DMS153 treated with DMSO at 0.1 percent for 48 hours (cell line): ENCODE measurements around the gene IL33.

Experiments
- DNase-seq: peaks from one replicate; lab custom pipeline; 2025; ENCODE audit not compliant: unreplicated experiment; lab: John Stamatoyannopoulos, UW

The IL33 gene

DNA sequence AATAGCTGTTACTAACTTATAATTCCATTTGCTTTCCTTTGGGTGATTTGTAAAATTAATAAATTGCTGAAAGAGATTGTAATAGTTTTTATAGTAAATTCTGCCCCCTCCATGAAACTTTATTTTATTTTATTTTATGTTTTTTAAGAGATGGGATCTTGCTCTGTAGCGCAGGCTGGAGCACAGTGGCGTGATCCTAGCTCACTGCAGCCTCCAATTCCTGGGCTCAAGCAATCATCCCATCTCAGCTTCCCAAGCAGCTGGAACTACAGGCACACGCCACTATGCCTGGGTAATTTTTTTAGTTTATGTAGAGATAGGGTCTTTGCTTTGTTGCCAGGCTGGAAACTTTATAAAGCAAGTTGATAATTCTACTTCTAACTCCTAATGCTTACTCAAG lies 395 bp downstream of the IL33 start:
- no peak for DNase-seq

DNA sequence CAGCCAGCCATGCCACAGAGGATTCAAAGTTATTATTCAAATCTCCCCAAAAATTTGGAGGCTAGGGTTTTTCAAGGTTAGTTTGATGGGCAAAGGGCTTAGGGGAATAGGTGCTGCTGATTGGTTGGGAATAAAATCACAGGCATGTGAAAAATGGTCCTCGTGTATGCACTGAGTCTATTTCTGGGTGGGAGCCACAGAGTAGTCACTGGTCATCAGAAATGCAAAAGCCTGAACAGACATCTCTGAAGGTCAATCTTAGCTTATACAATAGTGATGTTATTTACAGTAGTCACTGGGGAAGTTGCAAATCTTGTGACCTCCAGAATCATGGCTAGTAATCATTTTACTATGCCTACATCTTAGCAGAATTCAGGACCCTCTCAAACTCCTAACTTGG lies 1.3 kb downstream of the IL33 start:
- DNase-seq: no peak

DNA sequence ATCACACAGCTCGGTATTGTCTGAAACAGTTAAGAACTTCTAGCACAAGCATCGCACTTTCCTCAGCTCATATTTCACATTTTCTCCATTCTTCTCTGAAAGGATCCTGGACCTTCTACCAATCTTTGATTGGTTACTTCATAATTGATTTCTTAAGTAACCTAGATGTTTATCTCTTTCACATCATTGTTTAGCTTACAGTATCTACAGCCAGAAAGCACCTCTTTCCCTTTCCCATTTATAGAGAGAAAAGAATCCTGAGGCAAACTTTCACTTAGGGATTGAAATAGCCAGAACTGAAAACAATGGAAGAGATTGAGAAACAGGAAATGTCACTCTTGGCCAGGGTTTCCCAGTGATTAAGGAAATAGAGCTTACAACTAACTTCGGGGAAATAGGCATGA lies 2.5 kb downstream of the IL33 start:
- DNase-seq: no peak

DNA sequence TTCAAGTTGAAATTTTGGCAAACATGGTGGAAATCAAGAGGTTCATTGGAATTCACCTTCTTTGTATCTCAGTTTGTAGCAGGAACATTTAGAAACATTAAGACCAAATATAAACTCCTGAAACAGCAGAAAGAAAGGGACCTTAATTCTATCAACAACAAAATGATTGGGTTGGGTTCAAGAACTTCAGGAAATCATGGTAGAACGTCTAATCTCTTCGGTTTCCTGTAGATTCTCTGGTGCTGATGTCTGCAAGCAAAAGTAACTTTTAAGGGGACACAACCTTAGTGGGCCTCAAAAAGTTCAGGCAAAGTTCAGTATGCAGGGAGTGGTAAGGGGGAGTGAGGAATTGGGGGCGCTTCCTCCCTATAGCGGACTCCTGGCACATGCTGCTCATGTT lies 3.4 kb downstream of the IL33 start:
- no peak for DNase-seq

DNA sequence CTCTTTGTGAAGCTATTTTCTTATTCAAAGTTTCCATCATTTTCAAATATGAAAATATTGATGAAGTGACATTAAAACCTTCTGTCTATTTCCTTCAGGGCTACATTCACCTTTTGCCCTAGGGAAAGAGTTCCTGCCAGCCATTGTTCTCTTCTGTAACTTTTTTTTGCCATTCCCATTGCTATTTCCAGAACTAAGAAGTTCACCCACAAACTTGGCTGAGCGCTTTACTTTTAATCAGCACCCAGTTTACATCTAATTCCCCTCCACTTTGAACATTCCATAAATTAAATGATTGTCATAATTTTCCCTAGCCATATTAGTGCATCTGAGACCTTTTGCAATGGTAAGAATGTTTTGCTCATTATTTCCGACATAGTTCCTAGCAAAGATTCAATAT lies 4.4 kb downstream of the IL33 start:
- no peak for DNase-seq

DNA sequence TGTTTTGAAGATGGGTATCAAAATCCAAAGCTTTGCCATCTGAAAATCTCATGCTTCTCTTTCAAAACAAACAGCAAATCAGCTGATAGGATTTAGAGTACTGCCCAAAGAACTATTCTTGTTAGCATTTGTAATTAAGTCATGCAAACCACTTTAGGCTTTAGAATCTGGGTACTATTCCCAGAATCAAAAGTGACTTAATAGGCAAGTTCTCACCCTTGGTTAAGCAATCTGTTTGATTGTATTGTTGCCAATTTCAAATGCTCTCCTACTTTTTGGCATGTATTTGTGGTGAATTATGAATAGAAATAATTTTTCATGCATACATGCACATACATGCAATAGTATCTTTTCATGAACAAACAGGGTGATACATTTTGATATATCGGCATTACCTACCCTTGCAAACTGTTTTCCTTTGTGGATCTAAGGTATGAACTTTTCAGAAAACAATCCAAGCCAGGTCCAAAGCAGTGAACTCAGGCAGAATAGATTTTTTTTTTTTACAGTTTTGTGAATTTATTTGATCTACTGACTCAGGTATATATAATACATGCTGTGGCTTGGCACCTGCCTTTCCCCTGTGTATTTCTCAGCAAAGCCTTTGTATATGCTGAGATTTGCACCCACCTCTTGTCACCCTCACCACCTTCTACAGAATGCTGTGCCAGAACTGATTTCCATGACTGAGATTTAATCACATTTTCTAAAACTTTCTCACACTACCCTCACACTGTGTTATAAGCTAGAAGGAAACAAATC lies 9.0 kb downstream of the IL33 start:
- no peak for DNase-seq

DNA sequence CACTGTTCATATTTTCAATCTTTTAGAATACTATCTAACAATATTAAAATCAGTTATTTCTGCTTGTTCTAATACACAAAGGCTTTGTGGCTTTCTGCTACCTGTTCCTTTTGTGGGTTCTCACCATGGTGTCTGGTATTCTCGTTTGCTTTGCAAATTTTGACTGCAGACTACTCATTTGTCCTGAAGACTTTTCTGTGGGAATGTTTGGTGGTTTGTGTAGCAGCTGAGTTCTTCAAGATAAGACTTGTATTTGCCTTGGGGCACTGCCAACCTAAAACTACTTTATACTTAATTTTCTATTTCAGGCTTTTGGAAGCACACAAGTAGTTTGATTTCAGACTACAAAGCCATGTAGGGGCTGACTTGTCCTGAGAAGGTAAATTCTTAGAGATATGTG lies 11.1 kb downstream of the IL33 start:
- no peak for DNase-seq

DNA sequence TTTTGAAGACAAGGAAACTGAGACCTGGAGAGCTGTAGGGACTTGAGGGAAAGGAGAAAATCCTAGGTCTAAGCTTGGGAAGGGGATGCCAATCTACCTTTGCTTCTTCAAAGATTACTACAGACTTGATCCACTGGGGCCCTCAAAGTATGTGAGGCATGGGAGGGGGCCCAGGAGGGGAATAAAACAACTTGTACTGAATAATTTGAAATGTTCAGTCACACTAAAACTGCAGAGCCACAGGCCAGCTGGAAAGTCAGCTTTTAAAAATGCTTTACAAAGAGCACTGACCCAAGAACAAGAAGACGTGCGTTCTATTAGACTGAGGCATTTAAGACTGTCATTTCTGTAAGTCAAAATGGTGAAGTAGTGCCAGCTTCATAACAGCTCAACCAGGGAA lies 13.6 kb downstream of the IL33 start:
- DNase-seq: no peak

DNA sequence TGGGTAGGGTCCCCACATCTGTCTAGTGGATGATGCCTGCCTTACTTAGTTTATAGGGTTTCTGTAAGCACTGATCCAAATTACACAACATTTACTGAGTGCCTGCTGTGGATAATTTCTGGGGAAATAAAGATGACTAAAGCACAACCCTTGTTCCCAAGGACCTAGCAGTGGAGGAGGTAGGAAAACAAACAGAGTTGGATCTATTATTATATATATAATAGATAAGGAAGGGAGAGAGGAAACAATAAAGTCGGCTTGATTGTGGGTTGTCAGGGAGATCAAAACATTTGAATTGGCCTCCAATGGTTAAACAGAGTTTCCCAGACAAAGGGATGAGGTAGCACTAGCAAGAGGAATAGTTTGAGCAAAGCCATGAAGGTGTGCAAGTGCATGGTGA lies 14.0 kb downstream of the IL33 start:
- peak; percentile 63 for DNase-seq

DNA sequence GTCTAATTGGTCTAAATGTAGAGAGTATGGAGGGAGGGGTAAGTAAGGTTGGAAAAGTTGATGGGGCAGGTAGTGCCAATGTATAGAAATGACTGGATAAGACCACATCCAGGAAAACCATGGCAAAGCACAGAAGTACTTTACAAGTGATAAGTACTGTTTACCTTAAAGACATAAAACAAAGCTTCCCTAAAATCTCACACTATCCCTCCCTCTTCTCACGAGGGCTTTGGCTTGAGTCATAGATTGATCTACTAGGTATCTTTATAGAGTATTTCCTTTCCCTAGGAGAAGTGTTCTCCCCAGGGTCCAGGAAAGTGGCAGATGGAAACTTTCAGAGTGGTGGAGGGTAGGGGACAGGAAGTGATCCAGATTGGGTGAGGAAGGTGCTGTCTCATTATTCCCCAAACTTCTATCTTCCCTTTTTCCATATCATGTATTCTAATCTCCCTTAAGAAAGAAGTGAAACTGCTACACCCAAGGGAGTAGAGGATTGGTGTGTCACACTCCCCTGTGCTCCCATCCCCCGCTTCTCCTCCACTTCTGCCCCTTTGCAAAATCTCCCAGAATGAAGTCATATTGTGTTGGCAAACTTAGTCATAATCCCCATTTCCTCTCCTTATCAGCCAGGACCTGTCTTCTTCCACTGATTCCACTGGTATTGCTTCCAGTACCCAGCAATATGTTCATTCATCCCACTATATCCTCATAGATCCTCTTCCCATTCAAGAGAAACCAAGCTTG lies 14.6 kb downstream of the IL33 start:
- DNase-seq: no peak

DNA sequence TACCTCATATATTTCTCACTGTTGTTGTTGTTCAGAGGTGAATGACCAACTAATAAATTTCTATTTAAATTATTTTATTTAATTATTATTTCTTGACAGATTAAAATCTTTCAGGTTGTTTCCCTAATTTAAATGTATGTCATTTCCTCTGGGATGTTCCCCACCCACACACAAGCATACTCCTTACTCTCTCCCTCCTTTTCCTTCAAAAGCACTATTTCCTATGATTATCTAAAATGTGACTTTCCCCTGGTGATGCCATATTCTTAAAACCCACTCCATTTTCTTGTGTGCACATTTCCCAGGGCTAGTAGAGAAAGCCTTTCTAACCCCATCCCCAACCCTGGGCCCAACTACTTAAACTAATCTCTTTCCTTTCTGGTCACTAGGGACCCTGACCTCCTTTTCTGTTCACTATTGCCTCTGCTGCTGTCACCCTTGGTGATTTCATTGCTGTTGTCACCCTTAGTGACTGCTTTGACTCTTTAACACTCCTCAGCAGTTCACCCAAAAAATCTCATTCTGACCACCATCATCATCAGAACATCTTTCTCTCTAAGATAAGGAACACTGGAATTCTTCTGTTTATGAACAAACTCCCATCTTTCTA lies 16.8 kb downstream of the IL33 start:
- DNase-seq: no peak

DNA sequence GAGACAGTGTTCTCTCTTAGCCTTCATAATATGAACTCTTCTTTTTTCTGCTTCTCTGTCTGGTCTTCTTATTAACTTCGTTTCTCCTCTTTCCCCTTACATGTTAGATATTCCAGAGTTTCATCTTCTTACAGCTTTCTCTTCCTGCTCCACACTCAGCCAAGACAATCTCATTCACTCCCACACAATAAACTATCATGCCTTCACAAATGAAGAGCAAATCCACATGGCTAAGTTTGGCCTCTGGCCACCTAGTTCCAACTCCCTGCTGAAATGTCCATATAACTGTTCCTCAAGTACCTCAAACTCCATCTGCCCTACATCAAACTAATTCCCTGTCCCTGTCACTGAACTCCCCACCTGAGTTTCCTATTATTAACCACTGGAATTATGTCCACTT lies 18.4 kb downstream of the IL33 start:
- DNase-seq: no peak

DNA sequence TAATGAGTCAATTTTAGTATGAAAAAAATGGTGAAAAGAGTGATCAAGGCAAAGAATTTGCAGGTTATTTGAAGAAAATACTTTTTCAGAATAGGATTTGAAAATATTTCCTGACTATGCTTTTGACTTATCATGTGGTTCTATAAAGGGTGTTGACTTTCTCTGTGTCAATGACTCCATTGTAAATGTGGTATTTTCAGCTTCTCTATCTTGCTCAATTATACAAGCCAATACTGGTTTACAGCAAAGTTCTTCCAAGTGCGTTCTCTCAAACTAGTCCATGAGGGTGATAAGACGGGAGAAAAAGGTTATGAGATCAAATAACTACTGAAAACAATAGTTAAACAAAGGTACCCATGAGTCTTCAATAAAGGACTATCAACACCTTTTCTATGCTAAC lies 21.7 kb downstream of the IL33 start:
- DNase-seq: no peak

DNA sequence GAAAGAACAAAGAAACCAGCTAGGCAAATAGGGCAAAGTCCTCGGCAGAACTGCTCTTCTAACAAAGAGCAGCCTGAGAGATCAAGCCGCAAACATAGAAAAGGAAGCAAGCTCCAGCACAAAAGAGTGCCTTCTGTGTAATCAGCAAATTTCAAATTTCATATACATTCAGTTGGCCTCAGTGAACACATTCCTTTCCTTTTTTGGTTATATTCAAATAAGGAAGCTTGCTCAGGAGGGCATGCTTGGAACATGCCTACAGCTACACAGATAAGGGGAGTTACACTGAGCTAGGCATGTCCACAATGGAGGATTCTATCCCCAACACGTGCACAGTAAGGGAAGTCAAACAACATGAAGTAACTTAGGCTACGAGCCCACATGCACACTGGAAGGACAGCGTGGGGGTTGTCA lies 23.4 kb downstream of the IL33 start:
- DNase-seq: no peak

DNA sequence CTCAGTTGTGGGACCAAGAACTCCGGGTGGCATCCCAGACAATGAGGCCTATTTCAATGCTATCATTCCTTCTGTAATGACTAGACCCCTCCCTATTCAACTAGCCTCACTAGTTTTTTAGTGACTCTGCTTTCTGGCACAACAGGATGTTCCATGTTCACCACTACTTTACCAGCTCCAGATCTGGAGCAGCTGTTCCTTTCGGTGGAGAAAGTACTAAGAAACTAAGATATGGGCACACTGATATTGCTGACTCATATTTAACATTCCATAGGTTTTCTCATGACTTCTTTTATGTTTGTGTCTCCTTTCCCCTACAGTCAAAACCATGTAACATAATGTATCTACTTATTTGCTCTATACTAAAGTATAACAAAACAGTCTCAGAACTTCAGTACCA lies 24.1 kb downstream of the IL33 start:
- no peak for DNase-seq

DNA sequence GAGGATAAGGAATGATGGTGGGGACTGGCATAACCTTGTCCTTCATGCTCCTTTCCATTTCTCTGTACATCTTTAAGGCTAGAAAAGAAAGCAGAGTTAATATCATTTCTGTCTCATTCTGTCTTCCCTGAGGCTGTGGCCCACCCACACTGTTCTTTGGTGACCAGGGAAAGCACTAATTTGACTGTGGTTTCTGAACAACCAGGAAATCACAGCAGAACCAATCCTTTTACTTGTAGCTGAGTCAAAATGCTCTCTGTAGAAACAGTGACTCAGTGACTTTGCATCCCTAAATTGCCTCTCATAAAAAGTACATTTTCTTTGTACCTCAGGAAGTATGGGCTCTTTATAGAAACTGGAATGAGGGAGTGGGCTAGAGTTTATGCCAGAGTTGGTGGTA lies 28.1 kb downstream of the IL33 start:
- DNase-seq: no peak

DNA sequence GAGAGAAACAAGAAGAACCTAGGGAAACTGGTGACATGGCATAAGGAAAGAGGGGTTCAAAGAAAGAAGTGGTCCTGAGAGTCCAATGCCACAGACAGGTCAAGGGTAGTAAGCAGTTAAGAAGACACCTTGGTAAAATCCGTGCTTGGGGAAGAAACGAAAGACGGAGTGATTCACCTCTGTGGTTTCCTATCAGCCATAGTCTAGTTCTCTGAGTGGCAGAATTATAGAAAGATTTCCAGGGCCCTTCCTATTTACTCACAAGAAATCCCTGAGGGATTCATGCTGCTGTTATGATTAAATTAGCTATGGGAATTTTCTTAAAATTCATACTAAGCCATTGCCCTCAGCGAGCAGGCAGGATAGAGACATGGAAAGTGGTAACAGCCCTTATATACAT lies 31.7 kb downstream of the IL33 start:
- DNase-seq: no peak

DNA sequence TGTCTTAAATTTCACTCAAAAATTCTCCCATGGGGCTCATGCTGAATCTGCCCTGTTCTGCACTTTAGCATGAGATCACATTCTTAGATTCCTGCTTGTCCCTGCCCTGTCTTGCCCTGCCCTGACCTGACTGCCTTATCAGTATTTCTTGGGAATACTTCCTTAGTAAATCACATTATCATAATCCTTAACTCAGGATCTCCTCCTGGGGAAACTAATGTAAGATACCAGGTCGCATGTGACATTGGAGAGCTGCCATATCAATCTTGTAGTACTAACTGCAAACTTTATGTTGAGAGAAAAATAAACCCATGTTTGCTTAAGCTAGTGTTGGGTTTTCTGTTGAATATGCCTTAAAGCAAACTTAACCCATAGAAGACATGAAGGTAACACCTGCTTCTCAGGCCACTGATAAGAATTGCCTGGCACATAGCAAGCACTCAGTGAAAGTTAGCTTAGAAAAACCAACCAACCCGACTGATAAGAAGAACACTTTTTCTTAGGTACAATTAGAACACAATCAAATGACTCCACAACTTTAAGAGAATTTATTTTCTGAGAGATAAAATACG lies 53.3 kb downstream of the IL33 start:
- no peak for DNase-seq

DNA sequence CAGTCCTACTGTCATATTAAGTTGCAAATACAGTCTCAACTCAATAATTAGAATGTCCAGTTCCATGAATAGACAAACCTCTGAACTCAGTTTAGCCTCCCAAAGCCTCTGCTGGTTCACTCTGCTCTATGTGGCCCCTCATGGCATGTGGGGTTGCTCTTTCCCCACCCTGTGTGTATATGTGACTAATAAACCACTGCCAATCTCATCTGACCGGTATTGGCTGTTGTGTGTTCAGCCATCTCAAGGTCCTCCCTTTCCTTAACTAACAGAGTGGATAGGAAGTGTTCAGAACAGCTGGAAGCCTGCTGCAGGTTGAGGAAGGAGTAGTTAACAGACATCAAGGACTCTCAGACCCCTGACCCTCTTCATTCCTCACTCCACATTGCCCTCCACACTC lies 55.3 kb downstream of the IL33 start:
- no peak for DNase-seq

DNA sequence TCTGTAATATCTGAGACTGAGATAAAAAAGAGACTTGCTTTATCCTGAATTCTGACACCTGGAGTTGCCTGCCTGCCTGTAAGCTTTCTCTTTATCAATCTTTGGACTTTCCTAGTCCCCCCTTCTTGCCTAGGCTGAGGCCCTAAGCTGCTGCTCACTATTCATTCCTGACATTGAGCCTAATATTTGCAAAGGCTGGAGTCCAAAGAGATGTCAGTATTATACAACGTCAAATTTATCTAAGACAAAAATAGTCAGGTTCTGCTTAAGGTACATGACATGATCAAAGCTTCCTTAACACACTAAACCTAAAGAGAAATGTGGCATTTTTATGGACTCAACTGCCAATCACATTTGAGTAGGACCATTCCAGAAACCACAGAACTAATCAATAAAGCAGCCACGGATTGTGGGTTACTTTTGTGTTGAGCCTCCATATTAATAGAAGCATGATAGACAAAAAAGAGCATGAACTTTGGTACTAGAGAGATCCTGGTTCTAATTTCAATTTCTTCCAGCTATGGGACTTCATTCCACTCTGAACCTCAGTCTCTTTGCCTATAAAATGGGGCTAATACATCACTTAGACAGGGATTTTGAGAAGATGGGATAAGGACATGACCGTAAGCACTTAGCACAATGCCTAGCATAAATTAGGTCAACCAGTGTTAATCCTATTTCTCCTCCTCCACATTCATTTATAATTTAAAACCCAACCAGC lies 56.1 kb downstream of the IL33 start:
- DNase-seq: no peak

DNA sequence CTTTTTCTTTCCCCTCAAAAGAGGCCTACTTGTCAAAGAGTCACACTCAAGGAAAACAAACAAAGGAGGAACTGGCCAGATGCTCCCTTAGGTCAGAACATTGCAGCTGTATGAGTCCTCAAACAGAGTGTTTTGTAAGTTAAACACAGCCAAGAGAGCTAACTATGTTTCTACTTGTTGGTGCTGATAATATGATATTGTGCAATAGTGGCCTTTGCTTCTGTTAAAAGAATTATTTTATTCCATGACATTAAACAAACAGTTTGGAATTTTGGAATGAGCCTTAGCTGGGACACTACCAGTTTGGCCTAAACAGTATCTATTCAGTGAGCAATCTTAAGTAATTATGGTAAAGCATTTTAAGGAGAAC lies 56.6 kb downstream of the IL33 start:
- DNase-seq: no peak
